Gastroesophageal sphincter (tissue), 3 donors: ENCODE data around the gene MSANTD3.

Source experiments
- CTCF ChIP-seq, 4 experiments: fragments of 200-600 bp in 2 of 4; fragments of 450-650 bp in 2 of 4; sonication (generic) in 1 of 4; IDR thresholded peaks; one replicate each; pipeline ENCODE4 v1.5.1; 2017 to 2019; ENCODE audit warnings: antibody characterized with exemption in 4 of 4, mild to moderate bottlenecking in 2 of 4, moderate library complexity in 2 of 4
- POLR2A ChIP-seq, 2 donors: fragments of 450-650 bp; IDR thresholded peaks; one replicate each; pipeline ENCODE4 v1.6.1; 2017; ENCODE audit warnings: antibody characterized with exemption in 2 of 2, mild to moderate bottlenecking in 2 of 2, moderate library complexity in 1 of 2
- POLR2AphosphoS5 ChIP-seq: sonication (generic); formaldehyde crosslinking; IDR thresholded peaks from one replicate; pipeline ENCODE4 v1.6.1; 2017; ENCODE audit warnings: antibody characterized with exemption

- no peak for TF ChIP-seq POLR2AphosphoS5
- TF ChIP-seq CTCF (IDR thresholded peaks at IDR 0.05), result no peak
- TF ChIP-seq POLR2A (IDR thresholded peaks at IDR 0.05), result no peak
These were observed 15.0 kb downstream of the MSANTD3 start for GRCh38 chr9:100441911-100442361.
